Measurements from ENCODE around the gene CELF5. TPM values are rescaled to one million over a fixed set of nuclear protein-coding genes. Genes with fewer than 3 reads are reported as not detected.

The CELF5 gene
- total RNA-seq, 4 donors from 2014 or later = 0.27 to 0.48 TPM; not detected in 2

GRCh38 chr19:3336351-3336679 is 111.9 kb downstream of the CELF5 start:
- H3K4me3 ChIP-seq = no peak overlapping the region
- peaks cover 43 to 57% (median 46%) of the 10 kb centered on the region in 4 donors for H3K4me1 ChIP-seq
- DNase-seq = no peak
- TF ChIP-seq POLR2A (IDR thresholded peaks at IDR 0.05) (no peak), EP300 (IDR thresholded peaks at IDR 0.05; ENCODE audit: low read depth) (no peak), POLR2AphosphoS5 (IDR thresholded peaks at IDR 0.05) (no peak)
- TF ChIP-seq, protein P1, sequence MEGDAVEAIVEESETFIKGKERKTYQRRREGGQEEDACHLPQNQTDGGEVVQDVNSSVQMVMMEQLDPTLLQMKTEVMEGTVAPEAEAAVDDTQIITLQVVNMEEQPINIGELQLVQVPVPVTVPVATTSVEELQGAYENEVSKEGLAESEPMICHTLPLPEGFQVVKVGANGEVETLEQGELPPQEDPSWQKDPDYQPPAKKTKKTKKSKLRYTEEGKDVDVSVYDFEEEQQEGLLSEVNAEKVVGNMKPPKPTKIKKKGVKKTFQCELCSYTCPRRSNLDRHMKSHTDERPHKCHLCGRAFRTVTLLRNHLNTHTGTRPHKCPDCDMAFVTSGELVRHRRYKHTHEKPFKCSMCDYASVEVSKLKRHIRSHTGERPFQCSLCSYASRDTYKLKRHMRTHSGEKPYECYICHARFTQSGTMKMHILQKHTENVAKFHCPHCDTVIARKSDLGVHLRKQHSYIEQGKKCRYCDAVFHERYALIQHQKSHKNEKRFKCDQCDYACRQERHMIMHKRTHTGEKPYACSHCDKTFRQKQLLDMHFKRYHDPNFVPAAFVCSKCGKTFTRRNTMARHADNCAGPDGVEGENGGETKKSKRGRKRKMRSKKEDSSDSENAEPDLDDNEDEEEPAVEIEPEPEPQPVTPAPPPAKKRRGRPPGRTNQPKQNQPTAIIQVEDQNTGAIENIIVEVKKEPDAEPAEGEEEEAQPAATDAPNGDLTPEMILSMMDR (IDR thresholded peaks at IDR 0.05) = no peak
- WGBS, 2 donors (ENCODE audit: low coverage in 1 of 2) = 31 to 41% methylated on average over 4 to 5 of the region's 5 CpGs
- intact Hi-C loops (cut with DNase I; ENCODE audit: low total_unique reads) (loop anchor here (5.0 kb wide), 1 partner anchor 96 kb away; no protein-coding TSS in a partner anchor), in situ Hi-C loops (cut with MboI; ENCODE audit: low pct_ligation_motif_present in 1 of 4, low pct_unique_long_range_greater_than_20kb in 1 of 4, low sequenced_read_pairs in 3 of 4) (no loop called here)
- H3K27ac ChIP-seq = peak overlapping the region; percentile 92 to 97 (median 94)
- no peaks in the 10 kb centered on the region for H3K9me3 ChIP-seq
- H3K27me3 ChIP-seq = no peaks in the 10 kb centered on the region
- no peaks in the 10 kb centered on the region for H3K36me3 ChIP-seq

DNA sequence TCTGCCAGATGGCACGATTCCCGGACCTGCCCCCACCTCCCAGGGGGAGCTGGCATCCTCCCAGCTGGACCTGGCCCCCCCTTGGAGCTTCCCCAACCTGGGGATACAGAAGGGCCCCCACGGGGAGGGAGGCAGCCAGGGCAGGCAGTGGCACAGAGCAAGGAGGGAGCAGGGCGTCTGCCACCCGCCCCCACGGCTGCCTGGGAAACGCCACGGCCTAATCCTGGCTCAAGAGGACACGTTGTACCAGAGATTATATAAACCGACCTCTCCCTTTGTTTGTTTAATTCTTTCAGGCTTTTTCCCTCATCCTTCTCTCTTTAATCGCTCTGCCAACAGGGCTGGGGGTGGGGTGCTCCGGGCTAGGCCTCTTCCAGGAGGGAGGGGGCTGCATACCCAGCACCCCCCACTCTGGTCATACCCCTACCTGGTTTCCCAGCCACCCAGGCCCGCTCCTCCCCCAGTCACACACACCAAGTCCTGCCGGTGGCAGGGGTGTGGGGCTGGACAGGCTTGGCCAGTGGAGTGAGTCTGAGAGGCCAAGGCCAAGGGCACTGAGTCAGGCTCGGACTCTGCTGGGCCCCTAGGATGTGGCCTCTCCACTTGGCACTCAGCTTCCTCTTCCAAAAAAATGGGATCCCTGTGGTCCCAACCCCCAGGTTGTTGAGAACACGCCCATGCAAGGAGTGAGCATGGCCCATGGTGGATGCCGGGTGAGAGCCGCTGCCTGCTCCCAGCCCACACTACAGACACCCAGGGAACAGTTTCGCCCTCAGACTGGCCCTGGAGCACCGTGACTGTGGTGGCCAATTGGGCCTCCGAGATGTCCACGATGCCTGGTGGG is 112.4 kb downstream of the CELF5 start:
- no peaks in the 10 kb centered on the region for H3K36me3 ChIP-seq
- H3K27ac ChIP-seq = peak overlapping the region; percentile 92 to 97 (median 94)
- H3K27me3 ChIP-seq = no peaks in the 10 kb centered on the region
- H3K9me3 ChIP-seq = no peaks in the 10 kb centered on the region
- TF ChIP-seq EP300 (IDR thresholded peaks at IDR 0.05; ENCODE audit: low read depth) = peak; percentile 98
- peak; percentile 53 for TF ChIP-seq POLR2A (IDR thresholded peaks at IDR 0.05)
- TF ChIP-seq, protein P1 (IDR thresholded peaks at IDR 0.05) = peak in 1 of 5 experiments; percentile 12
- TF ChIP-seq POLR2AphosphoS5 (IDR thresholded peaks at IDR 0.05) = peak; percentile 89 to 93 (median 92)
- H3K4me1 ChIP-seq = peaks cover 43 to 57% (median 46%) of the 10 kb centered on the region in 4 donors
- peak; percentile 94 for DNase-seq
- WGBS, 2 donors (ENCODE audit: low coverage in 1 of 2) = 18 to 30% methylated on average over 2 to 21 of the region's 22 CpGs
- H3K4me3 ChIP-seq = no peak overlapping the region
- intact Hi-C loops (cut with DNase I; ENCODE audit: low total_unique reads) (loop anchor here (5.0 kb wide), 1 partner anchor 95 kb away; no protein-coding TSS in a partner anchor), in situ Hi-C loops (cut with MboI; ENCODE audit: low pct_ligation_motif_present in 1 of 4, low pct_unique_long_range_greater_than_20kb in 1 of 4, low sequenced_read_pairs in 3 of 4) (no loop called here)

- intact Hi-C loops (cut with DNase I; ENCODE audit: low total_unique reads) = loop anchor here (5.0 kb wide), 1 partner anchor 94 kb away; no protein-coding TSS in a partner anchor
- in situ Hi-C loops (cut with MboI; ENCODE audit: low pct_ligation_motif_present in 1 of 4, low pct_unique_long_range_greater_than_20kb in 1 of 4, low sequenced_read_pairs in 3 of 4) = no loop called here
- H3K36me3 ChIP-seq = no peaks in the 10 kb centered on the region
- H3K9me3 ChIP-seq = no peaks in the 10 kb centered on the region
- peak overlapping the region; percentile 92 to 97 (median 94) for H3K27ac ChIP-seq
- no peak for TF ChIP-seq EP300 (IDR thresholded peaks at IDR 0.05; ENCODE audit: low read depth)
- peak; percentile 70 to 86 (median 81) for TF ChIP-seq POLR2AphosphoS5 (IDR thresholded peaks at IDR 0.05)
- TF ChIP-seq POLR2A (IDR thresholded peaks at IDR 0.05) = peak; percentile 77
- TF ChIP-seq, protein P1 (IDR thresholded peaks at IDR 0.05) = no peak
- peaks cover 51 to 65% (median 55%) of the 10 kb centered on the region in 4 donors for H3K4me1 ChIP-seq
- WGBS, 2 donors (ENCODE audit: low coverage in 1 of 2) = 29 to 51% methylated on average over 3 to 12 of the region's 12 CpGs
- DNase-seq = peak; percentile 89
- H3K4me3 ChIP-seq = no peak overlapping the region
- no peaks in the 10 kb centered on the region for H3K27me3 ChIP-seq
Measured at GRCh38 chr19:3338541-3339181, 114.2 kb downstream of the CELF5 start.

DNA sequence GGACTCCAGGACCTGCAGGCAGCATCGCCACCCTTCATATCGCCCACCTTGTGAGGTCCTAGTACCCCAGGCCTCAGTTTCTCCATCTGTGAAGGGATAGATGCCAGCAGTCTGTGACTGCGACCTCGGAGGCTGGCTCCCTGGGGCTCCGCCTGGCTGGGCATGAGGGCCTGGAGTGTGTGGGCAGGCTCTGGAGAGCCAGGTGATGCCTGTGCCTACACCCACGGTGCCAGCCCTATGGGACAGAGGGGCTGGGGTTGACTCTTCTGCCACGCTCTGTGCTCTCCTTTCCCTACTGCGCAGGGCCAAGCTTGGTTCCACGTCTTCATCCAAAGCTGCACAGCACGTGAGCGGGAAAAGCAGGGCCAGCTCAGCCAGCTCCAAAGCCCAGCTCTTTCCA is 115.9 kb downstream of the CELF5 start:
- 86% methylated on average over 11 of the region's 11 CpGs; no CpG with 5 or more reads in 1 of the 2 donors for WGBS, 2 donors (ENCODE audit: low coverage in 1 of 2)

More for the DNA sequence above, 115.9 kb downstream of the CELF5 start:
- Histone ChIP-seq H3K4me3 (no peak overlapping the region), H3K36me3 (no peaks in the 10 kb centered on the region), H3K27ac (peak overlapping the region in 1 of 4 donors; percentile 1), H3K4me1 (peaks cover 43 to 58% (median 48%) of the 10 kb centered on the region in 4 donors), H3K27me3 (no peaks in the 10 kb centered on the region), H3K9me3 (no peaks in the 10 kb centered on the region)
- in situ Hi-C loops (cut with MboI; ENCODE audit: low pct_ligation_motif_present in 1 of 4, low pct_unique_long_range_greater_than_20kb in 1 of 4, low sequenced_read_pairs in 3 of 4) (no loop called here), intact Hi-C loops (cut with DNase I; ENCODE audit: low total_unique reads) (no loop called here)
- no peak for DNase-seq
- TF ChIP-seq POLR2A (IDR thresholded peaks at IDR 0.05) (no peak), EP300 (IDR thresholded peaks at IDR 0.05; ENCODE audit: low read depth) (no peak), POLR2AphosphoS5 (IDR thresholded peaks at IDR 0.05) (no peak)
- TF ChIP-seq, protein P1 (IDR thresholded peaks at IDR 0.05) = no peak

All from transverse colon (tissue), 4 donors.